Right lung (tissue), 5 donors: ENCODE measurements around the gene ACAA1. TPM values are rescaled to one million over a fixed set of nuclear protein-coding genes. Genes with fewer than 3 reads are reported as not detected.

Experiments used
- DNase-seq, 2 donors: peaks; one replicate each; pipeline ENCODE4 v3.0.0-alpha.2; 2013
- polyA plus RNA-seq, 5 donors: library from polyadenylated mRNA; unstranded; fragments of 120-200 nt; gene quantifications; one replicate each; pipeline versions ENCODE4 v1.2.1 to v1.2.3, GENCODE V29; 2013; ENCODE audit warnings: inconsistent platforms in 1 of 5, low replicate concordance in 1 of 5; ENCODE audit not compliant: insufficient read length in 5 of 5, insufficient read depth in 1 of 5

The ACAA1 gene
- polyA plus RNA-seq, 5 donors: 53.7 to 70.1 (median 61.8) TPM

- DNase-seq: no peak
Measured at GRCh38 chr3:38120693-38121450, 16.1 kb downstream of the ACAA1 start.

GRCh38 chr3:38119821-38120692 is 16.9 kb downstream of the ACAA1 start:
- no peak for DNase-seq

- no peak for DNase-seq
Measured at GRCh38 chr3:38119248-38119544, 17.7 kb downstream of the ACAA1 start.

GRCh38 chr3:38118421-38119247 is 18.3 kb downstream of the ACAA1 start:
- DNase-seq: no peak

GRCh38 chr3:38117748-38118420 is 19.0 kb downstream of the ACAA1 start:
- DNase-seq: peak in 1 of 2 donors; percentile 32

- no peak for DNase-seq
Measured at GRCh38 chr3:38117163-38117716, 19.7 kb downstream of the ACAA1 start.

- DNase-seq: no peak
Measured at GRCh38 chr3:38116471-38117162, 20.3 kb downstream of the ACAA1 start.

- no peak for DNase-seq
Measured at GRCh38 chr3:38115645-38116427, 21.1 kb downstream of the ACAA1 start.

- DNase-seq: no peak
Measured at GRCh38 chr3:38114875-38115644, 21.9 kb downstream of the ACAA1 start.

- DNase-seq: no peak
Measured at GRCh38 chr3:38114052-38114874, 22.7 kb downstream of the ACAA1 start.

GRCh38 chr3:38112378-38112761 is 24.6 kb downstream of the ACAA1 start:
- DNase-seq: no peak

GRCh38 chr3:38111696-38112377 is 25.1 kb downstream of the ACAA1 start:
- DNase-seq: no peak

GRCh38 chr3:38111201-38111600 is 25.7 kb downstream of the ACAA1 start:
- DNase-seq: no peak

- DNase-seq: no peak
Measured at GRCh38 chr3:38110314-38111050, 26.4 kb downstream of the ACAA1 start.

GRCh38 chr3:38109580-38110313 is 27.2 kb downstream of the ACAA1 start:
- no peak for DNase-seq
